ENCODE results near the gene SAFB2. TPM values are rescaled to one million over a fixed set of nuclear protein-coding genes. Genes with fewer than 3 reads are reported as not detected.

The SAFB2 gene
- total and polyA plus RNA-seq, 2 experiments from 2014 or later = 55.5 to 71.8 TPM

GRCh38 chr19:5665781-5666513, 43.4 kb upstream of the SAFB2 start:
- Histone ChIP-seq H3K27ac (peak overlapping the region; percentile 19), H3K36me3 (peaks cover 65% of the 10 kb centered on the region), H3K27me3 (no peaks in the 10 kb centered on the region), H3K4me3 (no peak overlapping the region), H3K9me3 (ENCODE audit: low read depth) (no peaks in the 10 kb centered on the region), H3K4me1 (ENCODE audit: low read depth) (no peaks in the 10 kb centered on the region)
- DNase-seq (ENCODE audit: low read depth in 1 of 2, low spot score in 1 of 2) = peak in 1 of 2 donors; percentile 33
- peak; percentile 15 for TF ChIP-seq CTCF (IDR thresholded peaks at IDR 0.05; ENCODE audit: low read depth, low read length)

- Histone ChIP-seq H3K4me1 (ENCODE audit: low read depth) (no peaks in the 10 kb centered on the region), H3K9me3 (ENCODE audit: low read depth) (no peaks in the 10 kb centered on the region), H3K27me3 (no peaks in the 10 kb centered on the region), H3K4me3 (no peak overlapping the region), H3K27ac (no peak overlapping the region), H3K36me3 (peaks cover 71% of the 10 kb centered on the region)
- TF ChIP-seq CTCF (IDR thresholded peaks at IDR 0.05; ENCODE audit: low read depth, low read length) = no peak
- DNase-seq (ENCODE audit: low read depth in 1 of 2, low spot score in 1 of 2) = no peak
Measured at GRCh38 chr19:5664515-5664914, 41.9 kb upstream of the SAFB2 start.

- Histone ChIP-seq H3K36me3 (peaks cover 71% of the 10 kb centered on the region), H3K4me1 (ENCODE audit: low read depth) (no peaks in the 10 kb centered on the region), H3K4me3 (no peak overlapping the region), H3K27ac (no peak overlapping the region), H3K27me3 (no peaks in the 10 kb centered on the region), H3K9me3 (ENCODE audit: low read depth) (no peaks in the 10 kb centered on the region)
- TF ChIP-seq CTCF (IDR thresholded peaks at IDR 0.05; ENCODE audit: low read depth, low read length) = no peak
- no peak for DNase-seq (ENCODE audit: low read depth in 1 of 2, low spot score in 1 of 2)
Measured at GRCh38 chr19:5663904-5664303, 41.3 kb upstream of the SAFB2 start.

- Histone ChIP-seq H3K27me3 (no peaks in the 10 kb centered on the region), H3K9me3 (ENCODE audit: low read depth) (no peaks in the 10 kb centered on the region), H3K36me3 (peaks cover 81% of the 10 kb centered on the region), H3K4me3 (no peak overlapping the region), H3K4me1 (ENCODE audit: low read depth) (no peaks in the 10 kb centered on the region), H3K27ac (no peak overlapping the region)
- no peak for DNase-seq (ENCODE audit: low read depth in 1 of 2, low spot score in 1 of 2)
- TF ChIP-seq CTCF (IDR thresholded peaks at IDR 0.05; ENCODE audit: low read depth, low read length) = no peak
Measured at GRCh38 chr19:5661483-5661882, 38.9 kb upstream of the SAFB2 start.

- Histone ChIP-seq H3K27ac (no peak overlapping the region), H3K9me3 (ENCODE audit: low read depth) (no peaks in the 10 kb centered on the region), H3K4me1 (ENCODE audit: low read depth) (no peaks in the 10 kb centered on the region), H3K36me3 (peaks cover 82% of the 10 kb centered on the region), H3K4me3 (no peak overlapping the region), H3K27me3 (no peaks in the 10 kb centered on the region)
- no peak for TF ChIP-seq CTCF (IDR thresholded peaks at IDR 0.05; ENCODE audit: low read depth, low read length)
- DNase-seq (ENCODE audit: low read depth in 1 of 2, low spot score in 1 of 2) = no peak
Measured at GRCh38 chr19:5655412-5655811, 32.8 kb upstream of the SAFB2 start.

All from cardiac muscle cell (in vitro differentiated cells and primary cell).